Measurements from ENCODE around the gene EXD3. TPM values are rescaled to one million over a fixed set of nuclear protein-coding genes. Genes with fewer than 3 reads are reported as not detected.
A peak's percentile ranks its signal among the peaks of the same experiment; 100 is the strongest.

Gene EXD3
- total RNA-seq, 1 experiment from 2014 or later, result 1.9 TPM

DNA sequence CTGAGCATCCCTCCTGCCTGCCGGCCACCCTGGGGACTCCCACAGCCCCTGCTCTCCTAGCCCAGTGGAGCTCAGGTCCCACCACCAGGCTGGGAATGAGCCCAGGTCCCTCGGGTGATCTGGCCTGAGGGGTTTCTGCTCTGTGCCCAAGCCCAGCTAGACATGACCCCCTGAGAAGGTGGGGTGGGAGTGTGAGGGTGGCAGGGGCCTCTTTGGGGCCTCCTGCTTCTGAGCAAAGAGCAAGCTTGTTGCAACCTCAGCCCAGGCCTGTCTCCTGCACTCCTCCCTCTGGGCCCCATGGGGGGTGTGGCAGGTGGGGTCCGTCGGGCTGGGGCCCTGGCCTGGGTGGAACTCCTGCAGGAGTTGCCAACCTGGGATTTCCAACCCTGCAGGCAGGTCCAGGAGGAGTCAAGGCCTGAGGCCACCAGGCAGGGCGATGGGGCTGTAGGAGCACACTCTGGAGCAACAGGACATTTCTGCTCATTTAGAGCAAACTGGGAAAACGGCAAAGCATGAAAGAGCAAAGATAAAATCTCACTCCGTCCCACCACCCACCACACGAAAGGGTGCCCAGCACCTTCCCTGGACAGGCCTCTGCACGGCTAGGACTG, 109.5 kb downstream of the EXD3 start:
- no peak overlapping the region for H3K4me3 ChIP-seq
- DNase-seq, result no peak
- H3K36me3 ChIP-seq, result no peaks in the 10 kb centered on the region
- H3K9me3 ChIP-seq (replicated peaks), result no peaks in the 10 kb centered on the region
- peaks cover 33% of the 10 kb centered on the region for H3K27me3 ChIP-seq
- no peaks in the 10 kb centered on the region for H3K4me1 ChIP-seq
- H3K27ac ChIP-seq, result no peak overlapping the region

DNA sequence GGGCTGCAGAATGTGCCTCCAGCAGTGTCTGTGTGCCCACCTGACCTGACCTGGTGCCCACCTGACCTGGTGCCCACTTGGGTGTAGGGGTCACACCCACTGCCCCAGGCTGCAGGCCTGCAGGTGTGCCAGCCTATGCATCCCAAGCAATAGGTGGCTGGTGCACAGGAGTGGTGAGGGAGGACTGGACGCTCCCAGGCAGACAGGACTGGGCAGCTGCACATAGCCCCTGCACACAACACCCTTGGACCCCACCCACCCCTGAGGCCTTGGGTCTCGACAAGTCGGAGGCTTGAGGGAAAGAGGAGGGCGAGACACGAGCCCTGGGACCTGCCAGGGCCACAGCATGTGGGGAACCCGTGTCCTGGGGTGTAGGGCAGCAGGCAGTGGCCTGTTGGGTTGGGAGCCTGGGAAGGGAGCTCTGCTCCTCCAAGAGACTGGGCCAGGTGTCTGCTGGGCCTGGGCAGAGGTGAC, 110.1 kb downstream of the EXD3 start:
- Histone ChIP-seq H3K4me1 (no peaks in the 10 kb centered on the region), H3K36me3 (no peaks in the 10 kb centered on the region), H3K4me3 (no peak overlapping the region), H3K27me3 (peaks cover 33% of the 10 kb centered on the region), H3K9me3 (replicated peaks) (no peaks in the 10 kb centered on the region), H3K27ac (no peak overlapping the region)
- DNase-seq, result no peak

DNA sequence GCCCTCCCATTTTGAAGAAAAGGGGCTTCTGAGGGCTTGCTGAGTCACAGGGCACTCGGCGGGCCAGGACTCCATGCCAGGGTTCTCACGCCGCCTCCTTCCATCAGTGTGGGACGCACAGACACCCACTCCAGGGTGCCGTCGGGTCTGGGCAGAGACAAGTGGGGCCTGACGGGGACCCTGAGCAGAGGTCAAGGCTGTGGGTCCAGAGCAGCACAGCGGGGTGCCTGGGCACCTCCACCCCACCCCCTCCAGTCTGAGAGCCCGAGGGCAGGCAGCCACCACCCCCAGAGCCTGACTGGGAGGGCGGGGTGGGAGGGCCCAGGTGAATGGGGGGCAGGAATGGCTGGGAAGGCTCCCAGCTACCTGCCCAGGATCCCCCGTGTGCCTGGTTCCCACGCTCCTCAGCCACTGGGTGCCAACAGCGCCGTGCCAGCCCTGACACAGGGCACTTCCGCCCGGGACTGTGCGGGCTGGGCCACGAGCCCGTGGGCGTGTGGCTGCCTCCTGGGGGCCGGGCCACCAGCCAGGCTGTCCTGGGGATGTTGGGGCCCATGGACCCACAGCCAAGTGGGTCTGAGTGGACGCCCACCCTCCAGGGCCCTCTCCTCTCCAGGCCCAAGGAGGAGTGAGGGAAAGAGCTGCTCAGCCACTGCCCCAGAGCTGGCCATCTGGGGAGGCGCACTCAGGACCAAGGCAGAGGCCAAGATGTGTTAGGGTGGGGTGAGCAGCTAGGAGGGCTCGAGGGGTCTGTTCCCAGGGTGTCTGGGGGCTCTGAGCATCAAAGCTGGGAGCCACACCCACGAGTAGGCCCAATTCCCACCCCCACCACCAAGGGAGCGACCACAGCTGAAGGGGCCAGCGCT, 110.7 kb downstream of the EXD3 start:
- no peaks in the 10 kb centered on the region for H3K36me3 ChIP-seq

DNA sequence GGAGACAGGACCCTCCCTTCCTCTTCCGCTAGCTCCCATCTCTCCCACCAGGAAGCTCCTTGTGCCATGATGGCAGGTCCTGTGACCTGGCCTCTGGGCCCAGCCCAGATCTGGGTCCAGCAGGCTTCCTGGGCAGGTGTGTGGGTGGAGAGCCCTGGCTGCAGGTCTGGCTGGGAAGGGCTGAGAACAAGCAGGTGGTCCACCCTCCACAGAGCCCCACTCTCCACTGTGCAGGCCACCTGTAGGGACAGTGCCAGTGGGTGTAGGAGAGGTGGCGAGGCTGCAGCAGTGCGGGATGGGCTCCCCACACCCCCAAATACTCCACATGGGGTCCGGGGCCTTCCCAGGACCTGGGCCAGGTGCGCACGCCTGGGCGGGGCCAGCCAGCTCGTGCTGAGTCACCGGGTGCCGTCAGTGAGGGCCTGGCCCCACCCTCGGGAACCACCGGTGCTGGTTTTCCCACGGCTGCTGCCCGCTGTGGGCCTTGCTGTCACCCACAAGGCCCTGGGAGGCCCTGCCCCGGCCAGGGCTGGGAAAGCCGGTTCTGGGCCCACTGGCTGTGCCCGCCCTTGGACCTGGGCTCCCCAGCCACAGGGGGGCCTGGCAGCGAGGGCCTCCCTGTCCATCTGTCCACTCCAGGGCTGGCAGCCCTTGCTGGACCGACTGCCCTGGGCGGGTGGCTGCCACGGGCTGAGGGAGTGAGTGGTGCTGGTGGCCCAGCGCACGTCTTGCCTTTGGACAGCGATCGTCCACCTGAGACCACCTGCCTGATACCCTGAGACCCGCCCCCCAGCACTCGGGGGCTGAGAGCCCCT, 111.6 kb downstream of the EXD3 start:
- Histone ChIP-seq H3K27ac (no peak overlapping the region), H3K27me3 (peaks cover 33% of the 10 kb centered on the region), H3K4me1 (no peaks in the 10 kb centered on the region; the same call in 1 of the 2 replicates), H3K9me3 (replicated peaks) (no peaks in the 10 kb centered on the region), H3K4me3 (no peak overlapping the region), H3K36me3 (no peaks in the 10 kb centered on the region)
- no peak for DNase-seq

More for the DNA sequence above, 110.7 kb downstream of the EXD3 start:
- Histone ChIP-seq H3K9me3 (replicated peaks) (no peaks in the 10 kb centered on the region), H3K4me3 (no peak overlapping the region), H3K27ac (no peak overlapping the region), H3K27me3 (peaks cover 33% of the 10 kb centered on the region), H3K4me1 (no peaks in the 10 kb centered on the region)
- no peak for DNase-seq

DNA sequence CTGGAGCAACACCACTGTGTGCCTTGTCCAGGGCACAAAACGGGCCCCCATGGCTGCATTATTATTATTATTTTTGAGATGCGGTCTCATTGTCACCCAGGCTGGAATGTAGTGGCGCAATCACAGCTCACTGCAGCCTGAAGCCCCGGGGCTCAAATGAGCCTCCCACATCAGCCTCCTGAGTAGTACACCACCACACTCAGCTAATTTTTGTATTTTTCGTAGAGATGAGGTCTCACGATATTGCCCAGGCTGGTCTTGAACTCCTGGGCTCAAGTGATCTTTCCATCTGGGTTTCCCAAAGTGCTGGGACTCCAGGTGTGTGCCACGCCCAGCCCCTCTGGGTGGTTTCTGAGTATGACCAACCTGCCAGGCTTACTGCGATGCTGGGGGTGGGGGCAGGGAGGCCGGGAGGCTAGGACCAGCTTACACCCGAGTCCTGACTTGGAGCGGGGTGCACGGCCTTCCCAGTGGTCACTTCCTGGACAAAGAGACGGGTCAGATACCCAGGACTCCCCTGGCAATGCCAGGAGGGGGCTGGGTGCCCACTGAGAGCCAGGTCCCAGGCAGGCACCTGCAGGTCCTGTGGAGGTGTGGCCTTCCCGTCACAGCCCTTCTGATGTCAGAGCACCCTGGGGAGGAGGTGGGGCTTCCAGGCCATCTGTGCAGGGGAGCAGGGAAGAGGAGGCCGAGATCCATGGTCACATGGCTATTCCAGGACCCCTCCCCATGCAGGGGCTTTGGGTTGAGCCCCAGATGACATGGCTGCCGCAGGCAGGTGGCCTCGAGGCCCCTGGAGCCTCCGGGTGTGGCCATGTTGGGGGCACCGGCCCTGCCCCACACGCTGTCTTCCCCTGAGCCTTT, 112.5 kb downstream of the EXD3 start:
- Histone ChIP-seq H3K27me3 (peaks cover 33% of the 10 kb centered on the region), H3K27ac (no peak overlapping the region), H3K9me3 (replicated peaks) (no peaks in the 10 kb centered on the region), H3K36me3 (no peaks in the 10 kb centered on the region), H3K4me3 (no peak overlapping the region), H3K4me1 (peaks cover 6% of the 10 kb centered on the region; the same call in 1 of the 2 replicates)
- no peak for DNase-seq

DNA sequence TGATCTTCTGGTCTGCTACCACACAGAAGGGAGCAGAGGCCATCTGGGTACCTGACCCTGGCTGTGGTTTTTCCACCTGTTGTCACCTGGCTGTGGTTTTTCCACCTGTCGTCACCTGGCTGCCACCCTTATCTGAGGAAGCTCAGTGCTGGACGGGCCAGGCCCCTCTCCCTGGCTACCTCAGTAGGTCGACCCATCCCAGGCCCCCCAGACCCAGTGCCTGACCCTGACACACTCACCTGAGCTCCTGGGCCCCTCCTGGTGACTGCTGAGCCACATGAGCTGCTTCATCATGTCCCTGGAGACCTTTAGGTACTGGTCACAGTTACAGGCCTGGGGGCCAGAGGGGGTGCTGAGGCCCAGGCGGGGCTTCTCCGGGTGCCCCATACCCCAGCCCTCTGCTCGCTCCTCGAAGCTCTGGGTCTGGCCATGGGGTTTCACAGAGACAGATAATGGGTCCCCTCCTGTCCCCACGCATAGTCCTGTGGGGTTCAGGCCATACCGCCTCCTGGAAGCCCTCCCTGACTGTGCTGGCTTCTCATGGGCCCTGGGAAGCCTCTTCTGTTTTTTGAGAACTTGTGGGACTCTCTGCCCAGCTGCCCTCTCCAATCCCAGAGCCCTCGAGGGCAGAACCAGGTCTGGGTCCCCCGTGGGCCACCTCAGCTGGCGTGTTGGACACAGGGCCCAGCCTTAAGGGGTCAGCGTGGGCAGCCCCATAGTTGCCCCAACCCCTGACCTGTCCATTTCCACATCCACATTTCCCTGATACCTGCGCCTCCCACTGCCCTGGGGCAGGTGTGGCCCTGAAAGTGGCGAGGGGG, 113.4 kb downstream of the EXD3 start:
- Histone ChIP-seq H3K36me3 (no peaks in the 10 kb centered on the region), H3K27ac (no peak overlapping the region), H3K4me1 (peaks cover 12% of the 10 kb centered on the region; the same call in 1 of the 2 replicates), H3K27me3 (peaks cover 25% of the 10 kb centered on the region), H3K9me3 (replicated peaks) (no peaks in the 10 kb centered on the region), H3K4me3 (no peak overlapping the region)
- DNase-seq, result no peak

DNA sequence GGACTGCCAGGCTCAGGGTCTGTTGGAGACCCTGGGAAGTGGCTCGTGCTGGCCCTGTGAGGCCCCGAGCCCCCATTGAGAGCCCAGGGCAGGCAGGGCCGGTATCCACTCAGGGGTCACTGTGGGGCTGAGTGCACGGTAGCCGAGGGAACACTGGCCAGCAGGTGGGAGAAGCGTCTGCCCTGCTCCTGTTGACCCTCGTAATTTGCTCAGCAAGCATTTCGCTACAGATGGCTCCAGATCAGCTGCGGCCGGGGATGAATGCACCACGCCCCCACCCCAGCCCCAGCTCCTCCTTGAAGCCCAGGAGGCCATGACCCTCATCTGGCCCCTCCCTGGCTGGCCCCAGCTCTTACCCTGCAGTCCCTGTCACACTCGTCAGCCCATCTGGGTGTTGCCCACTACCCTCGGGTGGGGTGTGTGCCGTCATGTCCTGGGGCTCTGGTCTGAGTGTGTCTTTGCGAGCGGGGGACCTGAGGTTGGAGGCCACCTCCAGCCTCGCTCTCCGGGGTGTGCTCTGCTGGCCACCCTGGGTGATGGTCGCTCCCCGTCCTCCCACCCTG, 114.8 kb downstream of the EXD3 start:
- no peak overlapping the region for H3K4me3 ChIP-seq
- no peaks in the 10 kb centered on the region for H3K9me3 ChIP-seq (replicated peaks)
- peaks cover 13% of the 10 kb centered on the region for H3K27me3 ChIP-seq
- no peak for DNase-seq
- no peak overlapping the region for H3K27ac ChIP-seq
- no peaks in the 10 kb centered on the region for H3K36me3 ChIP-seq
- peaks cover 23% of the 10 kb centered on the region for H3K4me1 ChIP-seq

DNA sequence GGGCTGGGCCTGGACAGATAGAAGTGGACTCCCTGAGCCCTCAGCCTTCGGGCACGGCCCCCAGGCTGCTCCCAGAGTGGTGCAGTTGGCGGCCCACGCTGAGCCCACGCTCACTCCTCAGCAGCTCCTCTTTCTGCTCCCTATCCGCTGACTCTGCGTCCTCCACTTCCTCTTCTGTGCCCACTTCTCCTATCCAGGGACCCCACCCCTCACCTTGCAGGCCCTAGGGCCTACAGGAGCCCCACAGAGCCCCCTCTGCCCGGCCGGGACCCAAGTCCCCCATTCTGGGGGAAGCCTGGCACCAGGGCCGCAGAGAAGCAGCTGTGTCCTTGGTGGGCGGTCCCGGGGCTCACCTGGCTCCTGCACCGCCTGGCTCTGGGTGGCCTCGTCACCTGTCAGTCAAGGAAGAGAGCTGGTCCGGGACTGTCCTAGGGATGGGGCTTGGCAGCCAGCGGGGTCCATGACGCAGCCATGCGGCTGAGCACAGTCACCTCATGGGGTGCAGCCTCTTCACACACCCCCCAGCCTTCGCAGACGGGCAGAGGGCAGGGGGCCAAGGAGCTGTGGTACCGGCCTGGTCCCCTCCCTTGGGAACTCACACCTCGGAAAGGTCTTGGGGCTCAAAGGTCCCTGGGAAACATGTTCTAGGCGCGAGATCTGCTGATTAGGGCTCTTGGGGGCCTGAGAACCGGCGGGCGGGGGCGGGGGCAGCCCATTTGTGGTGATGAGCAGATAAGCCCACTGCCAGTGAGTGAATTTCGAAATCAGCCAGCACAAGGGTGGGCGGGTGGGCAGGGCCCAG, 115.5 kb downstream of the EXD3 start:
- Histone ChIP-seq H3K27ac (no peak overlapping the region), H3K4me1 (peaks cover 23% of the 10 kb centered on the region), H3K27me3 (peaks cover 10% of the 10 kb centered on the region), H3K9me3 (replicated peaks) (no peaks in the 10 kb centered on the region), H3K36me3 (no peaks in the 10 kb centered on the region), H3K4me3 (no peak overlapping the region)
- DNase-seq, result no peak

DNA sequence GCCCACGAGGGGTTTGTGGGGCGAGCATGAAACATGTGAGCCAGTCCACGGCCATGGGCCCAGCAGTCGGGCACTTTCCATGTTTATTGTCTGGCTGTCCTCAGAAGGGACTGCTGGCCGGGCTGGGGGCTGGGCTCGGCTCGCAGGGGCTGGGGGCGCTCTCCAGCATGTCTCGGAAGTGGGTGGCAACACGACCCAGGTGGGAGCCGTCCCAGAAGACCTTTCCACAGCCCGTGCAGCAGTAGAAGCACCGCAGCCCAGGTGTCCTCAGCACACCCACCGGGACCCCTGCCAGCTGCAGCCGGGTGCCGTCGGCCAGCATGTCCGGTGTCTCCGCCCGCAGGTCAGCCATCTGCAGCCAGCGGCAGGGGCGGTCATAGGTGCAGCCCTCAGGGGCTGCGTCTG, 116.1 kb downstream of the EXD3 start:
- DNase-seq, result no peak
- Histone ChIP-seq H3K9me3 (replicated peaks) (no peaks in the 10 kb centered on the region), H3K4me3 (no peak overlapping the region), H3K27me3 (peaks cover 10% of the 10 kb centered on the region), H3K36me3 (no peaks in the 10 kb centered on the region), H3K4me1 (peaks cover 23% of the 10 kb centered on the region), H3K27ac (no peak overlapping the region)

DNA sequence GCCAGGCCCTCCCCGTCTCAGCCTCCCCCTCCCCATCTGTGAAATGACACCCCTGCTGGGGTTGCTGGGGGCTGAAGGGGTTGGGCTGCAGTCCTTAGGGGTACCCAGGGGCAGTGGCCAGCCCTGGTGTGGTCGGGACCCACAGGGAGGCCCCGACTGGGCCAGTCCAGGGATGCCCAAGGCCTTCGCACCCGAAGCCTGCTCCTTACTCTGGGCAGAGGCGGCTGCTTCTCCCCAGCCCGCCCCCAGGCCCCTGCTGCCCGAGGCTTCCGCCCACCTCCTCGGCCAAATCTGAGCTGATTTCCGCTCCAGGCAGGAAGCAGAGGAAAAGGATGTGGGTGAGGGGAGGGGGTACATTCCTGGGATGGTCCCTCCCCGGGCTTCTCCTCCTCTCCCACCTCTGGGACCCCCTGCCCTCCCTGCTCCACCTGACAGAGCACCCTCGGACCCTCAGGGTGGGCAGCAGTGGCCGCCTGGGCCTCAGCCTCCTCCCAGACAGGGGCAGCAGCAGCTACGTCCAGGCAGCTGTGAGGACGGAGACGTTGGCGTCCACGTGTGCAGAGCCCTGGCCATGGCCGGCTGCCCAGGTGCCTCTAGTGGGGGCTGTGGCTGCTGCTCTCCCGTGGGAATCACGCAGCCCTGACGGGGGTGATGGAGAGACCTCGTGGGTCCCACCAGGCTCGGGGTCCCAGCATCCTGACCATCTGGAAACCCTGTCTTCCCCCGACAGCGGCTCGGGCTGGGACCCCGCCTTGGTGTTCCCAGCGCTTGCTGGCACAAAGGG, 116.7 kb downstream of the EXD3 start:
- Histone ChIP-seq H3K4me1 (peaks cover 23% of the 10 kb centered on the region), H3K27ac (peak overlapping the region; percentile 80)
- DNase-seq, result peak; percentile 31 to 36

DNA sequence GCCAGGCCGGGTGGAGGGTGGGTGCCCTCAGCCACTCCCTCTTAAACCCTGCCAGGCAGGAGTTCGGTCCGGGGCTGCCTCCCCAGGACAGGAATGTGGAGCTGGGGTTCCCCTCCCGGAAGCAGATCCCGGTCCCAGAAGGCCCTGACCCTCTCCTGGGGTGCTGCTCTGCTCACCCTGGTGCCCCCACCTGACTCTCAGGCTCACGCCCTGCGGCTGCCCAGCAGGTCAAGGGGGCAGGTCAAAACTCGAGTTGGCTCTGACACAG, 117.2 kb downstream of the EXD3 start:
- no peak for DNase-seq
- Histone ChIP-seq H3K27me3 (peaks cover 4% of the 10 kb centered on the region; the same call in 1 of the 2 replicates), H3K4me1 (peaks cover 23% of the 10 kb centered on the region), H3K9me3 (replicated peaks) (no peaks in the 10 kb centered on the region), H3K36me3 (no peaks in the 10 kb centered on the region), H3K4me3 (peak overlapping the region; percentile 51), H3K27ac (peak overlapping the region; percentile 80)

More for the DNA sequence above, 116.7 kb downstream of the EXD3 start:
- no peaks in the 10 kb centered on the region for H3K36me3 ChIP-seq
- H3K4me3 ChIP-seq, result peak overlapping the region; percentile 51
- H3K9me3 ChIP-seq (replicated peaks), result no peaks in the 10 kb centered on the region
- H3K27me3 ChIP-seq, result peaks cover 4% of the 10 kb centered on the region

Measured in SJCRH30 (cell line).